ENCODE results near the gene EGFL7.

Gene EGFL7

DNA sequence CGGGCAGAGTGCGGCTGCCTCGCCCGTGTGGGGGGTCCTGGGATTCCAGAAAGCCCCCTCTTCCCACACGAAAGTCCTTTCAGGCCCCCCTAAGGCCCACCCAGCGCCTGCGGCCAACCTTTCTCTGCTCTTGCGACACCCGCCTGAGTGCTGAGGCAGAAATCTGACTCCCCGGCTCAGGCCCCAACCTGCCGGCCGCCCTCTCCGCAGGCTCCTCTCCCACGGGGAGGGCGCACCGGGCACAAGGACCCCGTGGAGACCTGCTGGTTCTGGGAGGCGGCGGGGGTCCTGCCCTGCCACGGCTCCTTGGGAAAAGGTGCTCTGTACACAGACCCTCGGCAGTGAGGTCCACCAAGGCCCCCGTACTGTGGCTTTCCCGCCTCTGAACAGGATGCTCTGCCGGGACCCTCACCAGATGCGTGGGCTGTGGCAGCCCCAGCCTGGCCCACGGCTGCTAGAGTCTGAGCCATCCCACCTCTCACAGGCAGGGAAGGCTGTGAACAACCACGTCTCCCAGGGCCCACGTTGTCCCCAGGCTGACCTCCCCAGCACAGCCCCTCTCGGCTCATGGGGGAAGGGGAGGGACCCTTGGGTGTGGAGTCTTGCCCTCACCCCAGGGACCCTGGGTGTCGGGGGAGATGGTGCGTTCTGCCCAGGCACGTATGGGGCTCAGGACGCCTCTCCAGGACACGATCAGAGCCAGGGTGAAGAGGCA lies 41.5 kb upstream of the EGFL7 start:
- Mint-ChIP-seq H3K36me3 (ENCODE audit: low read depth) (no peaks in the 10 kb centered on the region), H3K9me3 (no peaks in the 10 kb centered on the region), H3K4me1 (peaks cover 6% of the 10 kb centered on the region), H3K27ac (no peak overlapping the region), H3K27me3 (no peaks in the 10 kb centered on the region), H3K4me3 (no peak overlapping the region)
- DNase-seq (no peak), ATAC-seq (no peak)

DNA sequence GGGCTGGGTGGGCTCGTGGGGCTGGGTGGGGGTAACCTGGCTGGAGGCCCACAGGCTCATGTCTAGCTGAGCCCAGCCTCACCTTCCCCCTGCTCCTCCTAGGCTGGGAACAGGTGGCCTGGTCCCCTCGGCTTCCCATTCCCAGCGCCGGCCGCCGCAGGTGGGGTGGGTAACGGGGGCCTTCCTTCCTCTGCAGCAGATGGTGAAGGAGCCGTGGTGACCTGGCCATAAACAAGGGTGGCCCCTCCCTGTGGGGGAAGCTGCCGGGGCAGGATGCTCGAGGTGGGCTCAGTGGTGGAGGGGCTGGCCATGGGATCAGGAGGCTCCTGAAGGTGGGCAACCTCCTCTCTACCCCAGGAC lies 41.0 kb upstream of the EGFL7 start:
- no peaks in the 10 kb centered on the region for H3K27me3 Mint-ChIP-seq

DNA sequence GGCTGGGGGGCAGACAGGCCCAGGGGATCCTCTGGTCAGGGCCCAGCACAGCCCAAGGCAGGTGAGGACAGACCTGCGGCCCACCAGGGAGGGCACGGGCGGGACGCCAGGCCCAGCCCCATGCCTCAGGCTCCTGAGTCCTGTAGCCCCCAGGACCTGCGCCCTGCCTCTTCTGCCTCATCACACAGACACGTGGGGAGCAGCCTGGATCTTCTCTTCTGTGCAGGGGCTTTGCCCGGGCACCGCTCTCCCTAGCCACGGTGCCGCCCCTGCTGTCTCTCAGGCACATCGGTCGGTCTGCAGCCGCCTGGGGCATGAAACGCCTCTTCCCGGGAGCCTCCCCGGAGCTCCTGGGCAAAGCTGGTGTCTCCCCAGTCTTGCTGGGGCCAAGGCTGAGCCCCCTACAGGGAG lies 40.2 kb upstream of the EGFL7 start:
- Mint-ChIP-seq H3K27ac (no peak overlapping the region), H3K4me1 (peaks cover 4% of the 10 kb centered on the region), H3K4me3 (no peak overlapping the region), H3K27me3 (peaks cover 2% of the 10 kb centered on the region), H3K9me3 (no peaks in the 10 kb centered on the region), H3K36me3 (ENCODE audit: low read depth) (no peaks in the 10 kb centered on the region)
- ATAC-seq (no peak), DNase-seq (no peak)

More for the DNA sequence above, 41.0 kb upstream of the EGFL7 start:
- DNase-seq (no peak), ATAC-seq (no peak)
- Mint-ChIP-seq H3K27ac (no peak overlapping the region), H3K4me1 (peaks cover 6% of the 10 kb centered on the region), H3K4me3 (no peak overlapping the region), H3K36me3 (ENCODE audit: low read depth) (no peaks in the 10 kb centered on the region), H3K9me3 (no peaks in the 10 kb centered on the region)

DNA sequence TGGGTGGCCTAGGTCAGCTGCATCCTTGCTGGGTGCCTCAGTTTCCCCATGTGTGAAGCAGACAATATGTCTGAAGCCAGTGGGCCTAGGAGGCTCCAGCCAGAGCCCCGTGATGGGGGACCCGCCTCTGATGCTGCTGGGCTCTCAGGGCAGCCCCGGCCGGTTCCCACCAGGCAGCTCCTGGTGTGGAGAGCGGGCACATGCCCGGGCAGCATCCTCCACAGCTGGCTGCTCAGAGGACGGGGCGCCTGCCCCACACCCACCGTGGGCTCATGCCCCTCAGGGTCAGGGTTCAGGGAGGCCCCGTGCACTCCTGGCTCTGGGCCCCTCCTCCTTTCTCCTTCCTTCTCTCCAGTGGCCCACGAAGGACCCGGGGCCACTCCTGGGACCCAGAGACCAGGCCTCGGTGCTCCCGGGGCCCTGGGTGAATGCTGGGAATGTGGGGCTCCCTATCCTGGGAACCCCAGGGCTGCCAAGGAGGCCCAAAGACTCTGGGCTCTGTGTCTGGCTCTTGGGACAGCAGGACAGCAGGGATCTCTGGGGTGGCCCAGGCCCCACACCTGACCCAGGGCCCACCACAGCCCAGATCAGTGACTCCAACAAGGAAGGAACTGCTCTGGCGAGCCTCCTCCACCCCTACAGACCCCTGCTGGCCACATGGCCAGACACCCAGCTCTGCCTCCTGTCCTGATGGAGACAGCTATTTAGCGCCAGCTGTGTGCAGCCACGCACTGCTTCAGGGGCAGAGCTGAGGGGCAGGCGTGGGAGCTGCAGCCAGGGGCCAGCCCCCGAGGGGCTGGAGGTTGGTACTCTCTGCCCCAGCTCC lies 39.5 kb upstream of the EGFL7 start:
- Mint-ChIP-seq H3K27me3 (peaks cover 5% of the 10 kb centered on the region), H3K9me3 (no peaks in the 10 kb centered on the region), H3K27ac (no peak overlapping the region), H3K4me1 (peaks cover 2% of the 10 kb centered on the region), H3K36me3 (ENCODE audit: low read depth) (no peaks in the 10 kb centered on the region), H3K4me3 (no peak overlapping the region)
- DNase-seq (no peak), ATAC-seq (no peak)

DNA sequence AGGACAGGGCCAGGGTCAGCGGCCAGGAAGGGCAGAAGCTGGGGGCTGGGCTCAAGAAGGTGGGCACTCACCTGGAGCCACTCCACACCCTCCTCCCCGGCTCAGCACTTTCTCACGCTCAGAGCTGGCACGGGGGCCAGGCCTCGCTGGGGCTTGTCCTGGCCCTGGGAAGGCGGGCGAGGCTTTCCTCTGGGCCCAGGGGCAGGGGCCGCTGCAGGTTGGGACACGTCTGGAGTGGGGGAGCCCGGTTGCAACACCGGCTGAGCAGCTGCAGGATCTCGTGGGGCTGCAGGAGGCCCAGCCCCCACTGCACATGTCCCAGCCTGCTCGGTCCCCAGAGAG lies 38.9 kb upstream of the EGFL7 start:
- H3K36me3 Mint-ChIP-seq (ENCODE audit: low read depth) = no peaks in the 10 kb centered on the region
- no peak overlapping the region for H3K4me3 Mint-ChIP-seq
- no peak overlapping the region for H3K27ac Mint-ChIP-seq
- peaks cover 2% of the 10 kb centered on the region for H3K4me1 Mint-ChIP-seq
- no peak for DNase-seq
- no peak for ATAC-seq
- no peaks in the 10 kb centered on the region for H3K9me3 Mint-ChIP-seq
- H3K27me3 Mint-ChIP-seq = peaks cover 6% of the 10 kb centered on the region

DNA sequence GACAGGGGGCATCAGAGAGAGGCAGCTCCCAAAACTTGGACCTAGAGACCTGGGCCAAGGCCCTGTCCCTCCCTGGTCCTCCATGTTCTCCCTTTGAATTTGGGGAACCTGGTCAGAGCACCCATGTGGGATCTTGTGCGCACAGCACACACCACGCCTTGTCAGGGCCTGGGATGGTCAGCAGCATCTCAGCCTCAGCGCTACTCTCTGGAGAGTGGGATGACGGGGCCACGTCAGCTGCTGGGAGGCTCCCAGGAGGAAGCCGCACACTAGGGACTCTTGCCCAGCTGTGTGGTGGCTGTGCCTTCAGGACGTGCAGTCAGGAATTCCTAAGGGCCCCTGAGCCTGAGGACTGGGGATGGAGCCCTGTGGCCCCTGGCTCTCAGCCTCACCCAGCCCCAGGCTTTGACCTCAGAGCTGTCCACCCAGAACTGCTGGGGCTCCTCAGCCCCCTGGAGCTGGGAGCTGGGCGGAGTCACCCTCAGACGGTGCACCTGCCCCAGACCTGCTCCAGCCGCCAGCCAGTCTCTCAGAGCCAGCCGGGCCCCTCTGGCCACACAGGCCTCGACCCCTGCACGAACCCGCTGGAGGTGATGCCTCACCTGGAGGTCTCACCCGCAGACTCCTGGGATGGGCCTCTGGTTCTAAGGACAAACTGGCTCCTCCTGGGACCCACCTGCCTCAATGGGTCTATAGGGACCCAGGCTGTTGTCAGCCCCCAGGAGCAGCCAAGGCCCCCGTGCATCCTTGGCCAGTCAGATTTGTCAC lies 38.3 kb upstream of the EGFL7 start:
- DNase-seq = no peak
- H3K27ac Mint-ChIP-seq = no peak overlapping the region
- H3K9me3 Mint-ChIP-seq = no peaks in the 10 kb centered on the region
- H3K4me3 Mint-ChIP-seq = no peak overlapping the region
- H3K27me3 Mint-ChIP-seq = peaks cover 6% of the 10 kb centered on the region
- no peaks in the 10 kb centered on the region for H3K36me3 Mint-ChIP-seq (ENCODE audit: low read depth)
- peaks cover 2% of the 10 kb centered on the region for H3K4me1 Mint-ChIP-seq
- no peak for ATAC-seq

DNA sequence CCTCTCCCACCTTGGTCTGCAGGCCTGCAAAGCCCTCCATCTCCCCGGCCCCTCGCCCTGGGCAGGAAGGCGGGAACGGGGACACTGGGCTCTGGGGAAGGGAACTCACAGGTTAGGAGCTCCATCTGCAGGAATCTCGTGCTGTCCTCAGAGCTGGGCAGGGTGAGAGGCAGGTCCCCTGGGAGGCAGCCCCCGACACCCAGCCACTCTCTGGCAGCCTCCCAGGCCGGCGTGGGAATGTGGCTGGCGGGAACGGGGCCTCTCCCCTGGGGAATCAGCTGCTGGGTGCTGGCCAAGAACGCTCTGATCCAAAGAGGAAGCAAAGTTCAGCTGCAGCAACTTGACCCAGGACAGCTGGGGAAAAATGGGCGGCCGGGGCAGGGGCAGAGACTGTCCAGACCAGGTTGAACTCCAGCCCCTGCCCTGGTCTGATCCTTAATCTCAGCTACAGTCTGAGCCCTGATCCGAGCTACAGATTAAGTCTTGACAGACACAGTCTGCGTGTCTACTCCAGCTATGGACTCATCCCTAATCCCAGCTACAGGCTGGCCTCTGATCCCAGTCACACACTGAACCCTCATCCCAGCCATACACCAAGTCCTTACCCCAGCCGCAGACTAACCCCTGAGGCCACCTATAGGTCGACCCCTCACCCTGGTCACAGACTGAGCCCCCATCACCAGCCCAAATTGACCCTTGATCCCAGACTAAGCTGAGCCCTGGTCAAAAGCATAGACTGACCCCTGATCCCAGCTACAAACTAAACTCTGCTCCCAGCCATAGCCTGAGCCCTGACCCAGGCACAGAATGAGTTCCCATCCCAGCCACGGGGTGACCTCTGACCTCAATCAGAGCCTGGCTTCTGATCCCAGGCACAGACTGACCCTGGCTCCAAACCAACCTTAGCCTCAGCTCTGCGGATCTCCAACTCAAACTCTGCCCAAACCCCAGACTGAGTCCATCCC lies 37.3 kb upstream of the EGFL7 start:
- no peak for DNase-seq

DNA sequence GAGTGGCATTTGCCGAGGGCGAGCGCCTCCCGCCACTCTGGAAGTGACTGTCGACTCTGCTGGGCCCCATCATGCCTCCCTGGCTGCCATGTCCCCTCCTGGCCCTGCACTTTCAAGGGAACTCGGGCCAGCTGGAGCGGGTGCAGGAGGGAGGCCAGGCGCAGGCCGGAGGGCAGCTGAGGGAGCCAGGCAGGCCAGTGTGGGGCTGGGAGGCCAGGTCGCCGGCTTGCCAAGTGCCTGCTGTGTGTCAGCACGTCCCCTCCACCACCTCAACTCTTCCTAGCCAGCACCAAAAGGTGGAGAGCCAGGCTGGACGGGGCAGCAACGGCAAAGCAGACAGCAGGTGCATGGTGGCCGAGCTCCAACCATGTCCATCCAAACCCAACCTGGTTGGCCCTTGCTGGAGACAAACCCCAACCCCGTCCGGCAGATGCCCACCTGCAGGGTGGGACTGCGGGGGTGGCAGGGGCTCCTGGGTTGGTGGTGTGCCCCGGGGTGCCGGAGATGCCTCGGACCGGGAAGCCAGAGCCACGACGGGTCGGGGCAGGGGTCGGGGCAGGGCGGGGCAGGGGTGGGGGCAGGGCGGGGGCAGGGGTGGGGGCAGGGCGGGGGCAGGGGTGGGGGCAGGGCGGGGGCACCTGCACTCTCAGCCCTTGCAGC lies 36.5 kb upstream of the EGFL7 start:
- H3K27me3 Mint-ChIP-seq = peaks cover 6% of the 10 kb centered on the region
- H3K4me1 Mint-ChIP-seq = peaks cover 2% of the 10 kb centered on the region
- no peaks in the 10 kb centered on the region for H3K9me3 Mint-ChIP-seq
- no peaks in the 10 kb centered on the region for H3K36me3 Mint-ChIP-seq (ENCODE audit: low read depth)
- H3K4me3 Mint-ChIP-seq = no peak overlapping the region
- ATAC-seq (no peak), DNase-seq (no peak)
- no peak overlapping the region for H3K27ac Mint-ChIP-seq

More for the DNA sequence above, 37.3 kb upstream of the EGFL7 start:
- H3K27me3 Mint-ChIP-seq = peaks cover 6% of the 10 kb centered on the region
- no peak for ATAC-seq
- H3K4me1 Mint-ChIP-seq = peaks cover 2% of the 10 kb centered on the region
- H3K36me3 Mint-ChIP-seq (ENCODE audit: low read depth) = no peaks in the 10 kb centered on the region
- H3K4me3 Mint-ChIP-seq = no peak overlapping the region
- H3K9me3 Mint-ChIP-seq = no peaks in the 10 kb centered on the region
- no peak overlapping the region for H3K27ac Mint-ChIP-seq

DNA sequence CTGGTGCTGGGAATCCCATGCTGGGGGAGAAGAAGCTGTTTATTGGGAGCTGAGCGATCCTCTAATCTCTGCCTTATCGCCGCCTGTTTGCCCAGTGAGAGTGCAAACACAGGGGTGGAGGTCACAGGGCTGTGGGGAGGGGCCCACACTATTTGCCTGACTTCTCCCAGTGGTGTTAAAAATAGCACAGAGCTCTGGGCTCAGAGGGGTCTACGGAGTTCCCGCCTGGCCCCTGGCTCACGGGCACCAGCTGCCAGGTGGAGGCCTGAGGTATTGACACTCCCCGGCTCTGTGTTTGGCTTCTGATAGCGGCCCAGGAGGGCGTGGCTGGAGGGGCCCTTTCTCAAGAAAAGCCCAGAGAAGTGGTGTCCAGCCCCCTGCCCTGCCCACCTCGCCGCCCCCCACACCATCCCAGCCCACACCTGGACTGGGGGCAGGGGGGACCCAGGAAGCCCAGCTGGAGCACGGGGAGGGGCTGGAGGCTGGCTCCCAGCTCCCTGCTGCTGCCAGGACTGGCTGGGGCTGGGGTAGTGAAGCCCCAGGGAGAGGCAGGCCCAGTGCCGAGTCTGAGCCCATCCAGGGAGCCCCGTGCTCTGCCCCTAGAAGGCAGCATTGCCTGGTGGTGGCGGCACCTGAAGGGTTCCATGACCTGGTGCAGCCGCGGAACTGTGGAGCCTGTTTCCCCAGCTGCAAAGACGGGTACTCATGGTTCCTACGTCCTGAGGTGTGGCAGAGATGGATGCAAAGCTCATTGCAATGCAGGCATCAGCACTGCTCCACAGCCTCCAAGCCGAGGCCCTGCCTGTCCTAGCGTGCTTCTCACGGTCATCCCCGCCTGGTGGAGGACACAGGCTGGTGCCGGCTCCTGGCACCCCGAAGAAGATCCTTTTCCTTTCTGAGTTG lies 35.7 kb upstream of the EGFL7 start:
- H3K27me3 Mint-ChIP-seq = peaks cover 6% of the 10 kb centered on the region
- no peak overlapping the region for H3K4me3 Mint-ChIP-seq
- ATAC-seq (no peak), DNase-seq (no peak)
- no peak overlapping the region for H3K27ac Mint-ChIP-seq
- H3K9me3 Mint-ChIP-seq = no peaks in the 10 kb centered on the region
- peaks cover 2% of the 10 kb centered on the region for H3K4me1 Mint-ChIP-seq
- no peaks in the 10 kb centered on the region for H3K36me3 Mint-ChIP-seq (ENCODE audit: low read depth)

DNA sequence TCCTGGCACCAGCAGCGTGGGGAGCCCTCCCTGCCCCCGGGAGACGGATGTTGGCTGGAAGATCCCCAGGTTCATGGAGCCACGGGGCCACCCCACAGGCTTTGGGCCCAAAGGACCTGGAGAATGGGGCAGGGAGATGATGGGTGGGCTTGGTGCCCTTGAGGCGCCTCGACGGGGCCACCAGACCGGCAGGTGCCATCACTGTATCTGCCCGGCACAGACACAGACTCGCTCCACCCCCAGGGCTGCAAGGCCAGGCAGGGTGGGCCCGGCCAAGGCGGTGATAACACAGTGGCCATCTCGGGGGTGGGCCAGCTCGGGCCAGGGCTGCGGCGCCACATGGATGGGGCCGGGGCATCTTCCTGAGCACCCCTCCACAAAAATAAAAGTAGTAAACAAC lies 35.0 kb upstream of the EGFL7 start:
- Mint-ChIP-seq H3K4me1 (peaks cover 2% of the 10 kb centered on the region), H3K27ac (no peak overlapping the region), H3K9me3 (no peaks in the 10 kb centered on the region), H3K4me3 (no peak overlapping the region), H3K27me3 (peaks cover 6% of the 10 kb centered on the region), H3K36me3 (ENCODE audit: low read depth) (no peaks in the 10 kb centered on the region)
- DNase-seq (no peak), ATAC-seq (no peak)

DNA sequence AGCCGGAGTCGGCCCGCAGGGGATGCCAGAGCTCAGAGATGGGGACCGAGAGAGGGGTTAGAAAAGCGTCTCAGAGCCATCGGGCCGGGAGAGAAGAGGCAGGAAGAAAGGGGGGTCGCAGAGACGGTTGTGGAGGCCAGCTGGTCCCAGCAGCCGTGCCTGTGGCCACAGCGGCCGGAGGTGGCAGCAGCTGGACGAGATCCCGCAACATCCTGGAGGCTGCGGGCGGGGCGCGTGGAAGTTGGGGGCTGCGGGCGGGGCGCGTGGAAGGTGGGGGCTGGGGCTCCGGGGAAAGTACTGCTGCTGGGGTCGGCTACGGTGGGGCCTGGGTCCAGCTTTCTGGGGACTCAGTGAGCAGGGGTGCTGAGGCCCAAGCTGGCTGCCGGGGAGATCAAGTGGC lies 34.4 kb upstream of the EGFL7 start:
- Mint-ChIP-seq H3K4me1 (peaks cover 2% of the 10 kb centered on the region), H3K27ac (no peak overlapping the region), H3K36me3 (ENCODE audit: low read depth) (no peaks in the 10 kb centered on the region), H3K27me3 (peaks cover 6% of the 10 kb centered on the region), H3K4me3 (no peak overlapping the region), H3K9me3 (no peaks in the 10 kb centered on the region)
- ATAC-seq (no peak), DNase-seq (no peak)

DNA sequence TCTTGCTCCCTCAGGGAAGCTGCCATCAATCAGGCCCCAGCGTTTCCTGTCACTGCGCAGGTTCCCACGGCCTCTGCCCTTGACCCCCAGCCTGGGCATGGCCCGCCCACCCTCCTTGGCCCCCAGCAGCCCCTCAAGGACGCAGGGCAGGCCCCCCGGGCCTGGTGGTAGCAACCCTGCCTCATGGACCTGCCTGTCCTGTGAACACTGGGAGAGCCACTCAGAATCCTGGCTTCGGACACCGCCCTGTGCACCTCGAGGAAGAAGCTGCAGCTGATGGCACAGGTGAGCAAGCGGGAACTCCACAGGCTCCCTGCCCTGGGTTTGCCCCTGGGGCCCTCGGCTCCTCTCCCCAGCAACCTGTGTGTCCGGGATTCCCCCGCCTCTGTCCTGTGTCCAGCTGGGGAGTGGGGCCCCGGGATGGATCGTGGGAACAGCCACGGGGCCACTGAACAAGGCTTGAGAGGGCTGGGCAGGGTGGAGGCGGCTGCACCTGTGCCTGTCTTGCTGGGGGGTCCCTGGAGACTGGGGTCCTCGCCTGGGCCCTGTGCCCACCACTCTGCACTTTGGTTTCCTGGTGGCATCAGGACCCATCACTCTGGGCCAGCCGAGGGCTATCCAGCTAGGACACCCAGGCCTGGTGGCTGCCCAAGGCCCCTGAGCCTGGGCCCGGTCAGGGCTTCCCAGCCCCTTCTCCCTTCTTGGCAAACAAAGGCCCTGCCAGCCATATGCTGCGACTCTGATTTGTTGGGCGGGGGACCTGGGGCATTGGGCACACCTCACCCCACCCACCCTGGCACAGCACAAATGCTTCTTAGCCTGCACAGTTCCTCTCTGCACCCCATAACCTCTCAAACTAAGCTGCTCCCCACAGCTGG lies 33.5 kb upstream of the EGFL7 start:
- Mint-ChIP-seq H3K9me3 (no peaks in the 10 kb centered on the region), H3K4me1 (peaks cover 2% of the 10 kb centered on the region), H3K27me3 (peaks cover 6% of the 10 kb centered on the region), H3K36me3 (ENCODE audit: low read depth) (no peaks in the 10 kb centered on the region), H3K4me3 (no peak overlapping the region), H3K27ac (no peak overlapping the region)
- ATAC-seq (no peak), DNase-seq (no peak)
